Right lobe of liver (tissue), 4 donors: Measurements from ENCODE around the gene TBC1D1.

Experiments
- POLR2A ChIP-seq: fragments of 450-650 bp; IDR thresholded peaks from one replicate; pipeline ENCODE4 v1.6.1; 2017; ENCODE audit warnings: antibody characterized with exemption, mild to moderate bottlenecking
- TF ChIP-seq, protein P1 (sequence below), 4 donors: fragments of 200-600 bp in 3 of 4; fragments of 450-650 bp in 1 of 4; IDR thresholded peaks; one replicate each; pipeline versions ENCODE4 v1.5.1 to v1.8.0; 2016 to 2022; ENCODE audit warnings: antibody characterized with exemption in 4 of 4, mild to moderate bottlenecking in 2 of 4
- donor health status: DM: no; HTN: no; CAD: no.
- donor health status: DM: no; HTN: no; CAD: no.
- donor health status: DM: no; HTN: yes; CAD: no.

DNA sequence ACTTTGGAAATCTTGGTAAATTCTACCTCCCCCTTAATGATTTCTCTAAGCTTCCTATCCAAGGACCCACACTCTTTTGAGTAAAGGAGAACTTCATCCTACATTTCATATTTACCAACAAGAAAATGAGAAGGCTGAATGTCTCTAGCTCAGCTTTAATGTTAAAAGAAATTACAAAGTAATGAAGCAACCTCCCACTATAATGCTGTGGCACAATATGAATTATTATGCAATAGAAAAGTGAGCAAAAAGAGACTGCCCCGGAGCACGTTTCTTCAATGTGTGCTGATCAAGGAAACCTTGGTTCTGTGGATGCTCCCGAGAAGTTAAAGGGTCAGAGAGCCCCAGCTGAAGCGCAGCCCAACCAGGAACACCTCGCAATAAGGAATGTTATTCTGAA lies 9.1 kb upstream of the TBC1D1 start:
- TF ChIP-seq POLR2A = no peak
- TF ChIP-seq, protein P1, sequence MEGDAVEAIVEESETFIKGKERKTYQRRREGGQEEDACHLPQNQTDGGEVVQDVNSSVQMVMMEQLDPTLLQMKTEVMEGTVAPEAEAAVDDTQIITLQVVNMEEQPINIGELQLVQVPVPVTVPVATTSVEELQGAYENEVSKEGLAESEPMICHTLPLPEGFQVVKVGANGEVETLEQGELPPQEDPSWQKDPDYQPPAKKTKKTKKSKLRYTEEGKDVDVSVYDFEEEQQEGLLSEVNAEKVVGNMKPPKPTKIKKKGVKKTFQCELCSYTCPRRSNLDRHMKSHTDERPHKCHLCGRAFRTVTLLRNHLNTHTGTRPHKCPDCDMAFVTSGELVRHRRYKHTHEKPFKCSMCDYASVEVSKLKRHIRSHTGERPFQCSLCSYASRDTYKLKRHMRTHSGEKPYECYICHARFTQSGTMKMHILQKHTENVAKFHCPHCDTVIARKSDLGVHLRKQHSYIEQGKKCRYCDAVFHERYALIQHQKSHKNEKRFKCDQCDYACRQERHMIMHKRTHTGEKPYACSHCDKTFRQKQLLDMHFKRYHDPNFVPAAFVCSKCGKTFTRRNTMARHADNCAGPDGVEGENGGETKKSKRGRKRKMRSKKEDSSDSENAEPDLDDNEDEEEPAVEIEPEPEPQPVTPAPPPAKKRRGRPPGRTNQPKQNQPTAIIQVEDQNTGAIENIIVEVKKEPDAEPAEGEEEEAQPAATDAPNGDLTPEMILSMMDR (IDR thresholded peaks at IDR 0.05) = no peak
